B cell (primary cell): Measurements from ENCODE around the gene CEMIP. TPM values are rescaled to one million over a fixed set of nuclear protein-coding genes. Genes with fewer than 3 reads are reported as not detected.

Experiments used
- ATAC-seq: fragments of 200-7000 bp; cut with Tn5 transposase; one replicate; pipeline ENCODE4 v1.10.0; 2021; ENCODE audit warnings: low read depth, mild to moderate bottlenecking, moderate number of reproducible peaks, moderate library complexity
- CTCF ChIA-PET: fragments of 350-600 bp; sonication (Branson Sonifier 250); formaldehyde crosslinking; loops from one replicate; lab custom pipeline; 2021; ENCODE audit warnings: antibody characterized with exemption, inconsistent platforms; lab: Charles Lee
- POLR2A ChIA-PET: fragments of 350-600 bp; sonication (Branson Sonifier 250); formaldehyde crosslinking; loops from one replicate; lab custom pipeline; 2021; ENCODE audit warnings: antibody characterized with exemption; lab: Charles Lee
- DNase-seq: peaks from one replicate; pipeline ENCODE4 v3.0.0; 2013
- H2AFZ ChIP-seq: 2 replicates; pipeline ENCODE4 v1.6.1; 2012; ENCODE audit warnings: mild to moderate bottlenecking, low read depth, low read length; ENCODE audit not compliant: insufficient read depth, poor library complexity, severe bottlenecking
- H3K27ac ChIP-seq, 2 donors: 1 replicate in 1 of 2; 2 replicates in 1 of 2; pipeline ENCODE4 v1.5.1; 2012 to 2013; ENCODE audit warnings: low read length in 2 of 2, mild to moderate bottlenecking in 2 of 2, moderate library complexity in 1 of 2
- H3K27me3 ChIP-seq, 4 experiments: fragments of 200-600 bp in 1 of 4; sonication (generic) in 1 of 4; replicated peaks in 1 of 4; 1 replicate in 2 of 4; 2 replicates in 2 of 4; pipeline versions ENCODE4 v1.6.1 to v1.7.0; 2013 to 2016; ENCODE audit warnings: low read length in 3 of 4, mild to moderate bottlenecking in 2 of 4, mixed read lengths in 1 of 4, moderate library complexity in 1 of 4; ENCODE audit not compliant: insufficient read depth in 4 of 4, control insufficient read depth in 3 of 4; ENCODE audit errors: control extremely low read depth in 1 of 4
- H3K36me3 ChIP-seq, 2 experiments: replicated peaks in 1 of 2; 1 replicate in 1 of 2; 2 replicates in 1 of 2; pipeline versions ENCODE4 v1.6.1 to v1.7.1; 2013; ENCODE audit warnings: low read length in 1 of 2; ENCODE audit not compliant: insufficient read depth in 2 of 2, control insufficient read depth in 1 of 2; ENCODE audit errors: control extremely low read depth in 1 of 2, extremely low read depth in 1 of 2
- H3K4me1 ChIP-seq, 2 donors: fragments of 200-600 bp in 1 of 2; sonication (generic) in 1 of 2; 1 replicate in 1 of 2; 2 replicates in 1 of 2; pipeline versions ENCODE4 v1.5.1 to v1.6.1; 2013 to 2017; ENCODE audit warnings: low read length in 2 of 2; ENCODE audit not compliant: control insufficient read depth in 2 of 2, insufficient read depth in 2 of 2
- H3K4me2 ChIP-seq: replicated peaks from 2 replicates; pipeline ENCODE3; 2012; ENCODE audit warnings: mild to moderate bottlenecking, low read depth, low read length; ENCODE audit not compliant: poor library complexity, severe bottlenecking
- H3K4me3 ChIP-seq, 5 experiments: fragments of 200-600 bp in 1 of 5; sonication (generic) in 1 of 5; 1 replicate in 3 of 5; 2 replicates in 2 of 5; pipeline versions ENCODE4 v1.5.1 to v1.7.0; 2011 to 2016; ENCODE audit warnings: low read length in 4 of 5, mild to moderate bottlenecking in 4 of 5, low read depth in 2 of 5, control low read depth in 1 of 5, moderate library complexity in 1 of 5; ENCODE audit not compliant: insufficient read depth in 1 of 5; ENCODE audit errors: control extremely low read depth in 1 of 5, extremely low read depth in 1 of 5
- H3K79me2 ChIP-seq: fragments of 200-600 bp; sonication (generic); one replicate; pipeline ENCODE4 v1.6.0; 2016; ENCODE audit warnings: low read length; ENCODE audit not compliant: control insufficient read depth, insufficient read depth
- H3K9ac ChIP-seq: fragments of 200-600 bp; sonication (generic); 2 replicates; pipeline ENCODE4 v1.6.1; 2017; ENCODE audit warnings: mild to moderate bottlenecking, low read length, moderate library complexity
- H3K9me3 ChIP-seq, 3 donors: one replicate each; pipeline versions ENCODE4 v1.6.1 to v1.7.1; 2013; ENCODE audit warnings: low read length in 2 of 3; ENCODE audit not compliant: control insufficient read depth in 2 of 3, insufficient read depth in 1 of 3; ENCODE audit errors: control extremely low read depth in 1 of 3
- H4K20me1 ChIP-seq: 2 replicates; pipeline ENCODE4 v1.6.0; 2012; ENCODE audit warnings: mild to moderate bottlenecking, low read length; ENCODE audit not compliant: insufficient read depth, control insufficient read depth, poor library complexity, severe bottlenecking
- H3K27ac Mint-ChIP-seq: one replicate; pipeline ENCODE4 v1.8.0; 2021; ENCODE audit warnings: mixed read lengths
- H3K27me3 Mint-ChIP-seq: one replicate; pipeline ENCODE4 v1.8.0; 2021; ENCODE audit warnings: mixed read lengths
- H3K4me1 Mint-ChIP-seq: one replicate; pipeline ENCODE4 v1.8.0; 2021; ENCODE audit warnings: mixed read lengths
- H3K4me3 Mint-ChIP-seq: one replicate; pipeline ENCODE4 v1.8.0; 2021; ENCODE audit warnings: mixed read lengths
- H3K9me3 Mint-ChIP-seq: one replicate; pipeline ENCODE4 v1.8.0; 2022; ENCODE audit warnings: mixed read lengths; ENCODE audit not compliant: insufficient read depth
- CTCF ChIP-seq: fragments of 200-600 bp; IDR thresholded peaks from one replicate; pipeline ENCODE4 v1.8.0; 2022; ENCODE audit warnings: antibody characterized with exemption, mild to moderate bottlenecking
- EZH2 ChIP-seq: IDR thresholded peaks from 2 replicates; pipeline ENCODE4 v1.6.1; 2012; ENCODE audit warnings: borderline replicate concordance, low read depth, mild to moderate bottlenecking, moderate library complexity, low read length; ENCODE audit not compliant: insufficient read depth, poor library complexity, severe bottlenecking
- WGBS: methylation state at CpG from one replicate; pipeline ENCODE4 v1.1.5; 2013; ENCODE audit warnings: missing lambda C conversion rate; ENCODE audit not compliant: insufficient coverage; 5-methylcytosine and 5-hydroxymethylcytosine counted together
- intact Hi-C: fragments of 100-400 bp; cut with micrococcal nuclease; formaldehyde crosslinking; loops from one replicate; pipeline ENCODE4 v1.10.0; 2022
- polyA plus RNA-seq: library from polyadenylated mRNA; depleted of rRNA; stranded (reverse); fragments of >200 nt; gene quantifications from 2 replicates; pipeline ENCODE4 v1.2.3, GENCODE V29; 2012
- total RNA-seq, 2 donors: library from RNA; stranded (reverse); fragments of 120-200 nt in 1 of 2; gene quantifications; 1 replicate in 1 of 2; 2 replicates in 1 of 2; pipeline versions ENCODE4 v1.2.3 to v1.2.4, GENCODE V29; 2013 to 2022

Gene CEMIP
- total and polyA plus RNA-seq, 2 donors (not counting 1 experiment from before 2014, with no cell fraction given), result 0.32 TPM; not detected in 1

GRCh38 chr15:80822676-80823075 is 43.5 kb downstream of the CEMIP start:
- H2AFZ ChIP-seq, result peak overlapping the region; percentile 30
- peaks cover 19 to 26% of the 10 kb centered on the region in 2 donors for H3K4me1 ChIP-seq
- peaks cover 0 to 3% (median 0%) of the 10 kb centered on the region in 3 donors for H3K9me3 ChIP-seq
- TF ChIP-seq CTCF (no peak), EZH2 (no peak)
- no peak overlapping the region for H3K9ac ChIP-seq
- H3K4me2 ChIP-seq, result peak overlapping the region; percentile 39
- Mint-ChIP-seq H3K4me1 (peaks cover 30% of the 10 kb centered on the region), H3K4me3 (peak overlapping the region; percentile 29), H3K27me3 (peaks cover 15% of the 10 kb centered on the region), H3K9me3 (no peaks in the 10 kb centered on the region), H3K27ac (peak overlapping the region; percentile 46)
- H3K27ac ChIP-seq, result no peak overlapping the region
- H3K36me3 ChIP-seq, result no peaks in the 10 kb centered on the region
- ChIA-PET CTCF (interaction anchor here (1.3 to 1.6 kb wide), 2 partner anchors 21 to 46 kb away, joined by 3 to 4 read pairs; no protein-coding TSS in a partner anchor), POLR2A (interaction anchor here (0.6 to 1.0 kb wide), 2 partner anchors 9 to 178 kb away, joined by 3 read pairs; partner anchors contain the start of gene TLNRD1)
- no peak overlapping the region for H3K4me3 ChIP-seq
- no CpG with 5 or more reads among the region's 6 CpGs for WGBS
- H3K27me3 ChIP-seq, result no peaks in the 10 kb centered on the region
- intact Hi-C loops, result no loop called here
- DNase-seq (no peak), ATAC-seq (no peak)
- H4K20me1 ChIP-seq, result no peaks in the 10 kb centered on the region
- no peaks in the 10 kb centered on the region for H3K79me2 ChIP-seq

- Histone ChIP-seq H2AFZ (peak overlapping the region; percentile 30), H3K36me3 (no peaks in the 10 kb centered on the region), H3K4me3 (no peak overlapping the region), H3K9me3 (peaks cover 0 to 3% (median 0%) of the 10 kb centered on the region in 3 donors), H3K9ac (no peak overlapping the region), H3K4me1 (peaks cover 19 to 26% of the 10 kb centered on the region in 2 donors), H4K20me1 (no peaks in the 10 kb centered on the region), H3K79me2 (no peaks in the 10 kb centered on the region), H3K4me2 (peak overlapping the region; percentile 39), H3K27me3 (no peaks in the 10 kb centered on the region), H3K27ac (no peak overlapping the region)
- Mint-ChIP-seq H3K4me1 (peaks cover 30% of the 10 kb centered on the region), H3K27ac (peak overlapping the region; percentile 46), H3K4me3 (peak overlapping the region; percentile 29), H3K9me3 (no peaks in the 10 kb centered on the region), H3K27me3 (peaks cover 15% of the 10 kb centered on the region)
- WGBS, result 4% methylated on average over 6 of the region's 6 CpGs
- intact Hi-C loops, result no loop called here
- peak; percentile 32 for ATAC-seq
- ChIA-PET CTCF (interaction anchor here (1.3 to 1.6 kb wide), 2 partner anchors 20 to 47 kb away, joined by 3 to 4 read pairs; no protein-coding TSS in a partner anchor), POLR2A (interaction anchor here (1.0 kb wide), 1 partner anchor 9 kb away, joined by 3 read pairs; no protein-coding TSS in a partner anchor)
- DNase-seq, result peak; percentile 9
- TF ChIP-seq EZH2, result no peak
- TF ChIP-seq CTCF, result no peak
Measured at GRCh38 chr15:80823120-80823519, 44.0 kb downstream of the CEMIP start.
